ENCODE results near the gene XPNPEP2. TPM values are rescaled to one million over a fixed set of nuclear protein-coding genes. Genes with fewer than 3 reads are reported as not detected.

The XPNPEP2 gene
- total RNA-seq, 1 donor: not detected

- Histone ChIP-seq H3K79me2 (ENCODE audit: insufficient read depth, low read length) (no peaks in the 10 kb centered on the region), H3K9me3 (ENCODE audit: low read depth, low read length) (no peaks in the 10 kb centered on the region), H3K4me3 (ENCODE audit: insufficient read depth, low read length) (no peak overlapping the region), H3K27me3 (ENCODE audit: insufficient read depth, low read length) (no peaks in the 10 kb centered on the region), H4K20me1 (ENCODE audit: insufficient read depth, low read length) (no peaks in the 10 kb centered on the region), H3K27ac (ENCODE audit: low read depth, low read length) (peak overlapping the region; percentile 43), H3K4me1 (ENCODE audit: insufficient read depth, low read length) (peaks cover 18% of the 10 kb centered on the region), H2AFZ (ENCODE audit: low read length) (peak overlapping the region; percentile 82), H3K4me2 (ENCODE audit: insufficient read depth, low read length) (peak overlapping the region; percentile 57), H3K36me3 (ENCODE audit: insufficient read depth, low read length) (no peaks in the 10 kb centered on the region)
- TF ChIP-seq CTCF (IDR thresholded peaks at IDR 0.05; ENCODE audit: extremely low read depth, low read depth, low read length): peak; percentile 25
- peak; percentile 19 for DNase-seq (ENCODE audit: insufficient read length, low spot score, missing footprints)
Observed at GRCh38 chrX:129759576-129760061, 20.8 kb downstream of the XPNPEP2 start.

- TF ChIP-seq CTCF (IDR thresholded peaks at IDR 0.05; ENCODE audit: extremely low read depth, low read depth, low read length): no peak
- no peaks in the 10 kb centered on the region for H3K79me2 ChIP-seq (ENCODE audit: insufficient read depth, low read length)
- H3K4me3 ChIP-seq (ENCODE audit: insufficient read depth, low read length): no peak overlapping the region
Observed at GRCh38 chrX:129760155-129760554, 21.4 kb downstream of the XPNPEP2 start.

GRCh38 chrX:129760981-129761380, 22.2 kb downstream of the XPNPEP2 start:
- no peak overlapping the region for H3K27ac ChIP-seq (ENCODE audit: low read depth, low read length)
- no peaks in the 10 kb centered on the region for H4K20me1 ChIP-seq (ENCODE audit: insufficient read depth, low read length)
- no peaks in the 10 kb centered on the region for H3K79me2 ChIP-seq (ENCODE audit: insufficient read depth, low read length)
- H2AFZ ChIP-seq (ENCODE audit: low read length): no peak overlapping the region
- no peaks in the 10 kb centered on the region for H3K9me3 ChIP-seq (ENCODE audit: low read depth, low read length)
- H3K27me3 ChIP-seq (ENCODE audit: insufficient read depth, low read length): no peaks in the 10 kb centered on the region
- H3K4me2 ChIP-seq (ENCODE audit: insufficient read depth, low read length): no peak overlapping the region
- no peak for TF ChIP-seq CTCF (IDR thresholded peaks at IDR 0.05; ENCODE audit: extremely low read depth, low read depth, low read length)
- H3K4me3 ChIP-seq (ENCODE audit: insufficient read depth, low read length): no peak overlapping the region
- H3K4me1 ChIP-seq (ENCODE audit: insufficient read depth, low read length): peaks cover 18% of the 10 kb centered on the region
- no peaks in the 10 kb centered on the region for H3K36me3 ChIP-seq (ENCODE audit: insufficient read depth, low read length)
- DNase-seq (ENCODE audit: insufficient read length, low spot score, missing footprints): no peak

More at GRCh38 chrX:129760155-129760554, 21.4 kb downstream of the XPNPEP2 start:
- Histone ChIP-seq H4K20me1 (ENCODE audit: insufficient read depth, low read length) (no peaks in the 10 kb centered on the region), H3K36me3 (ENCODE audit: insufficient read depth, low read length) (no peaks in the 10 kb centered on the region), H3K27me3 (ENCODE audit: insufficient read depth, low read length) (no peaks in the 10 kb centered on the region), H3K4me2 (ENCODE audit: insufficient read depth, low read length) (peak overlapping the region; percentile 57), H3K9me3 (ENCODE audit: low read depth, low read length) (no peaks in the 10 kb centered on the region), H3K27ac (ENCODE audit: low read depth, low read length) (peak overlapping the region; percentile 43), H2AFZ (ENCODE audit: low read length) (peak overlapping the region; percentile 29), H3K4me1 (ENCODE audit: insufficient read depth, low read length) (peaks cover 18% of the 10 kb centered on the region)
- DNase-seq (ENCODE audit: insufficient read length, low spot score, missing footprints): no peak

- H3K27ac ChIP-seq (ENCODE audit: low read depth, low read length): no peak overlapping the region
- no peaks in the 10 kb centered on the region for H3K36me3 ChIP-seq (ENCODE audit: insufficient read depth, low read length)
- no peaks in the 10 kb centered on the region for H3K9me3 ChIP-seq (ENCODE audit: low read depth, low read length)
- DNase-seq (ENCODE audit: insufficient read length, low spot score, missing footprints): no peak
- H3K4me1 ChIP-seq (ENCODE audit: insufficient read depth, low read length): peaks cover 18% of the 10 kb centered on the region
- no peaks in the 10 kb centered on the region for H4K20me1 ChIP-seq (ENCODE audit: insufficient read depth, low read length)
- no peaks in the 10 kb centered on the region for H3K79me2 ChIP-seq (ENCODE audit: insufficient read depth, low read length)
- no peaks in the 10 kb centered on the region for H3K27me3 ChIP-seq (ENCODE audit: insufficient read depth, low read length)
- no peak overlapping the region for H3K4me3 ChIP-seq (ENCODE audit: insufficient read depth, low read length)
- no peak overlapping the region for H3K4me2 ChIP-seq (ENCODE audit: insufficient read depth, low read length)
- TF ChIP-seq CTCF (IDR thresholded peaks at IDR 0.05; ENCODE audit: extremely low read depth, low read depth, low read length): no peak
- no peak overlapping the region for H2AFZ ChIP-seq (ENCODE audit: low read length)
Observed at GRCh38 chrX:129761596-129761995, 22.8 kb downstream of the XPNPEP2 start.
